Left ventricle myocardium inferior (tissue), 1 donor: Measurements from ENCODE around the gene FBXO10. TPM values are rescaled to one million over a fixed set of nuclear protein-coding genes. Genes with fewer than 3 reads are reported as not detected.

Experiments used
- DNase-seq: peaks from one replicate; pipeline ENCODE4 v3.0.0-alpha.2; 2020
- H3K27ac ChIP-seq: fragments of 200-600 bp; replicated peaks from 2 replicates; pipeline ENCODE4 v1.8.0; 2021
- H3K27me3 ChIP-seq: fragments of 200-600 bp; 2 replicates; pipeline ENCODE4 v1.8.0; 2021; ENCODE audit warnings: low read depth
- H3K36me3 ChIP-seq: fragments of 200-600 bp; 2 replicates; pipeline ENCODE4 v1.8.0; 2021
- H3K4me1 ChIP-seq: fragments of 200-600 bp; 2 replicates; pipeline ENCODE4 v1.8.0; 2021
- H3K4me3 ChIP-seq: fragments of 200-600 bp; 2 replicates; pipeline ENCODE4 v1.8.0; 2021; ENCODE audit warnings: mild to moderate bottlenecking, moderate library complexity
- H3K9me3 ChIP-seq: fragments of 200-600 bp; replicated peaks from 2 replicates; pipeline ENCODE4 v1.8.0; 2021
- CTCF ChIP-seq: fragments of 200-600 bp; IDR thresholded peaks from 2 replicates; pipeline ENCODE4 v1.8.0; 2021; ENCODE audit warnings: antibody characterized with exemption, mild to moderate bottlenecking, borderline replicate concordance
- intact Hi-C: fragments of 100-400 bp; cut with micrococcal nuclease; formaldehyde crosslinking; loops from one replicate; pipeline ENCODE4 v1.11.0; 2022
- total RNA-seq: library from RNA; stranded (reverse); fragmentation: NEBNext Ultra II Directional; extraction: Animal tissue kit (Norgen Biotek cat#: 25700); gene quantifications from one replicate; pipeline ENCODE4 v1.2.1, GENCODE V29; 2021
- donor health status: DM: no; HTN: yes; CAD: no; lungs with severe emphysema.

Gene FBXO10
- total RNA-seq, 1 donor from 2014 or later, result 6.7 TPM

- no peak overlapping the region for H3K4me3 ChIP-seq
- no peaks in the 10 kb centered on the region for H3K4me1 ChIP-seq
- intact Hi-C loops, result loop anchor here (10.0 kb wide), 1 partner anchor 61 kb away; no protein-coding TSS in a partner anchor
- H3K27ac ChIP-seq, result no peak overlapping the region
- no peak for TF ChIP-seq CTCF
- no peak for DNase-seq
- no peaks in the 10 kb centered on the region for H3K27me3 ChIP-seq
- H3K36me3 ChIP-seq, result peaks cover 91% of the 10 kb centered on the region
- H3K9me3 ChIP-seq, result no peaks in the 10 kb centered on the region
Observed at GRCh38 chr9:37496020-37496419, 80.2 kb downstream of the FBXO10 start.

GRCh38 chr9:37495571-37495970, 80.6 kb downstream of the FBXO10 start:
- Histone ChIP-seq H3K9me3 (no peaks in the 10 kb centered on the region), H3K4me1 (no peaks in the 10 kb centered on the region), H3K27me3 (no peaks in the 10 kb centered on the region), H3K4me3 (no peak overlapping the region), H3K36me3 (peaks cover 91% of the 10 kb centered on the region), H3K27ac (no peak overlapping the region)
- intact Hi-C loops, result loop anchor here (10.0 kb wide), 1 partner anchor 61 kb away; no protein-coding TSS in a partner anchor
- no peak for DNase-seq
- no peak for TF ChIP-seq CTCF

GRCh38 chr9:37491939-37492338, 84.2 kb downstream of the FBXO10 start:
- H3K4me1 ChIP-seq, result peaks cover 14% of the 10 kb centered on the region
- H3K27ac ChIP-seq, result no peak overlapping the region
- intact Hi-C loops, result loop anchor here (10.0 kb wide), 1 partner anchor 57 kb away; no protein-coding TSS in a partner anchor
- DNase-seq, result no peak
- peaks cover 79% of the 10 kb centered on the region for H3K36me3 ChIP-seq
- TF ChIP-seq CTCF, result no peak
- no peak overlapping the region for H3K4me3 ChIP-seq
- H3K27me3 ChIP-seq, result no peaks in the 10 kb centered on the region
- H3K9me3 ChIP-seq, result no peaks in the 10 kb centered on the region

GRCh38 chr9:37486616-37487548, 89.3 kb downstream of the FBXO10 start:
- no peak for TF ChIP-seq CTCF
- Histone ChIP-seq H3K4me3 (peak overlapping the region; percentile 80), H3K4me1 (peaks cover 32% of the 10 kb centered on the region), H3K9me3 (no peaks in the 10 kb centered on the region), H3K36me3 (peaks cover 34% of the 10 kb centered on the region), H3K27me3 (no peaks in the 10 kb centered on the region), H3K27ac (peak overlapping the region; percentile 79)
- peak; percentile 43 for DNase-seq
- intact Hi-C loops, result no loop called here

GRCh38 chr9:37486256-37486615, 89.9 kb downstream of the FBXO10 start:
- no peaks in the 10 kb centered on the region for H3K9me3 ChIP-seq
- no peak for TF ChIP-seq CTCF
- intact Hi-C loops, result no loop called here

More at GRCh38 chr9:37486256-37486615, 89.9 kb downstream of the FBXO10 start:
- Histone ChIP-seq H3K27me3 (no peaks in the 10 kb centered on the region), H3K27ac (peak overlapping the region; percentile 79), H3K36me3 (peaks cover 29% of the 10 kb centered on the region), H3K4me3 (peak overlapping the region; percentile 80), H3K4me1 (peaks cover 32% of the 10 kb centered on the region)
- DNase-seq, result no peak
